ENCODE data around the gene CALCA. TPM values are rescaled to one million over a fixed set of nuclear protein-coding genes. Genes with fewer than 3 reads are reported as not detected.
"Not testable (repeated sequence)": the region's sequence is repeated elsewhere in the genome, so short reads cannot be mapped to it uniquely, and the experiment has no call there.

CALCA gene
- polyA plus RNA-seq = under 1 TPM in 2 of 4 donors, not detected in 2; 0.18 to 0.27 TPM
- long read RNA-seq, donor 1 = 0 reads
- long read RNA-seq, donor 2 = 0 reads
- long read RNA-seq, donor 3, partial matches to known transcripts = 6 of 6 reads
- long read RNA-seq, donor 3, other reads (novel, unspliced or antisense) = 0 of 6 reads
- long read RNA-seq, donor 4 = 0 reads
- long read RNA-seq, donor 5 = 0 reads
- long read RNA-seq, donor 6 = 0 reads
- long read RNA-seq, donor 7 = 0 reads
- long read RNA-seq, donor 8 = 0 reads
- long read RNA-seq, donor 9 = 0 reads
- long read RNA-seq, donor 10, partial matches to known transcripts = 0 of 1 reads
- long read RNA-seq, donor 10, other reads (novel, unspliced or antisense) = 0 of 1 reads

DNA sequence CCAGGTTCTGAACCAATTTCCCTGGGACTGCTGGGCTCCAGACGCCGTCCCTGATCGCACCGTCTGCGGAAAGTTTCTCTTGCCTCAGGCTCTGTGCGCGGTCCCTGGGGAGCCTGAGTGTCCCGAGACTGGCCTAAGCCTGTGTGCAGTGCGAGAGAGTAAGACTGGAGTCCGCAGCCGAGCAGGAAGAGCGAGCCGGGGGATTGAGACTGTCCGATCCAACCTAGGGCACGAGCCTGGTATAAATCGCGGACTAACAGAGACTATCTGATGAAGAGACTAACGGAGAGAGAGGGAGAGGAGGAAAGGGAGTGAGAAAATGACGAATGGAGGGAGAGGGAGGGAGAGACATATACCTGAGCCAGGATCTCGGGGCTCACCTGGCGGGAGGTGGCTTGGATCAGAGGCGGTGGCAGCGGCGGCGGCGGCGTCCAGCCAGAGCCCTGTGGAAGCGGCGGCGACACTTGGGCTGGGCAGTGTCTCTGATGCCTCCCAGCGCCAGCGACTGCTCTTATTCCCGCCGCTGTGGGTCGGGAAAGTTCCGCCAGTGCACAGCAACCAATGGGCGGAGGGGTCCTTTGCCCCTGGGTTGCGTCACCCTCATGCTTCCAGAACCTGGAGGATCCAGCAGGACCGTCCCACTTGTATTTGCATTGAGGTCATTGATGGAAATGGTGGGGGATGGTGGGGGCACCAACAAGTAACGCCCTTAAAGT lies at the start of gene CALCA:
Gene CALCA, minus strand, starts transcription at position 487 of the 716 bp plus-strand sequence. CDS start 1,159 bp downstream, outside the sequence.
- DNase-seq (peak in 1 of 2 donors; percentile 15), FAIRE-seq (no peak)
- Histone ChIP-seq H3K9me3 (ENCODE audit: control insufficient read depth in 2 of 2, insufficient read depth in 1 of 2, low read depth in 1 of 2, low read length in 1 of 2) (no peaks in the 10 kb centered on the region), H3K4me1 (ENCODE audit: control insufficient read depth in 3 of 3, insufficient read depth in 2 of 3, low read depth in 1 of 3, low read length in 2 of 3) (peaks cover 0 to 26% (median 0%) of the 10 kb centered on the region in 3 donors), H3K36me3 (ENCODE audit: control insufficient read depth in 3 of 3, insufficient read depth in 2 of 3, low read depth in 1 of 3, low read length in 3 of 3) (no peaks in the 10 kb centered on the region), H3K27ac (ENCODE audit: low read depth in 1 of 3, low read length in 2 of 3) (no peak within 1 kb of the TSS), H3K27me3 (ENCODE audit: control insufficient read depth in 3 of 3, insufficient read depth in 3 of 3, low read length in 3 of 3) (peaks cover 16 to 70% (median 48%) of the 10 kb centered on the region in 3 donors), H3K4me3 (ENCODE audit: low read depth in 1 of 3, low read length in 3 of 3) (no peak within 1 kb of the TSS)
- 6 to 10% (median 8%) methylated on average over 40 of the region's 40 CpGs for WGBS, 3 donors

DNA sequence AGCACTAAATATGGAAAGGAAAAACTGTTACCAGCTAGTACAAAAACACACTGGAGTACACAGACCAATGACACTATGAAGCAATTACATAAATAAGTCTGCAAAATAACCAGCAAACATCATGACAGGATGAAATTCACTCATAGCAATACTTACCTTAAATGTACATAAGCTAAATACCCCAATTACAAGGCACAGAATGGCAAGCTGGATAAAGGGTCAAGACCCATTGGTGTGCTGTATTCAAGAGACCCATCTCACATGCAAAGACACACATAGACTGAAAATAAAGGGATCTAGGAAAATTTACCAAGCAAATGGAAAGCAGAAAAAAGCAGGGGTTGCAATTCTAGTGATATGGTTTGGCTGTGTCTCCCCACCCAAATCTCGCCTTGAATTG lies 44.0 kb upstream of the CALCA start:
- H3K27me3 ChIP-seq (ENCODE audit: control insufficient read depth in 3 of 3, insufficient read depth in 3 of 3, low read length in 3 of 3) = no peaks in the 10 kb centered on the region
- H3K27ac ChIP-seq (ENCODE audit: low read depth in 1 of 3, low read length in 2 of 3) = no peak overlapping the region
- H3K4me3 ChIP-seq (ENCODE audit: low read depth in 1 of 3, low read length in 3 of 3) = no peak overlapping the region
- no peaks in the 10 kb centered on the region for H3K36me3 ChIP-seq (ENCODE audit: control insufficient read depth in 3 of 3, insufficient read depth in 2 of 3, low read depth in 1 of 3, low read length in 3 of 3)
- no peaks in the 10 kb centered on the region for H3K4me1 ChIP-seq (ENCODE audit: control insufficient read depth in 3 of 3, insufficient read depth in 2 of 3, low read depth in 1 of 3, low read length in 2 of 3)
- H3K9me3 ChIP-seq (ENCODE audit: control insufficient read depth in 2 of 2, insufficient read depth in 1 of 2, low read depth in 1 of 2, low read length in 1 of 2) = peaks cover 0 to 14% of the 10 kb centered on the region in 2 donors
- WGBS, 3 donors = 90 to 99% (median 97%) methylated on average over 1 of the region's 1 CpG
- no peak for FAIRE-seq
- DNase-seq = no peak

DNA sequence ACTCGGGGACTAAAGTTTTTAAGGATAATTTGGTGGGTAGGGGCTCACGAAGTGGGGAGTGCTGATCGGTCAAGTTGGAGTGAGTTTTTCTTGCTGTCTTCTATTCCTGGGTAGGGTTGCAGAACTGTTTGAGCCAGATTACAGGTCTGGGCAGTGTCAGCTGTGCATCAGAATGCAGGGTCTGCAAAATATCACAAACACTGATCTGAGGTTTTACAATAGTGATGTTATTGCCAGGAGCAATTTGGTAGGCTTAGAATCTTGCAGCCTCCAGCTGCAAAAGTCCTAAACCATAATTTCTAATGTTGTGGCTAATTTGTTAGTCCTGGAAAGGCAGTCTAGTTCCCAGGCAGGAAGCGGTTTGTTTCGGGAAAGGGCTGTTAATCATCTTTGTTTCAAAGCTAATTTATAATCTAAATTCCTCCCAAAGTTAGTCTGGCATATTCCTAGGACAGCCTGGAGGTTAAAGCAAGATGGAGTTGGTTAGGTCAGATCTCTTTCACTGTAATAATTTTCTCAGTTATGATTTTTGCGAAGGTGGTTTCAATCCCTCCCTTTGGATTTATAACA lies 39.7 kb upstream of the CALCA start:
- 48 to 61% (median 59%) methylated on average over 6 of the region's 6 CpGs for WGBS, 3 donors
- no peak overlapping the region for H3K27ac ChIP-seq (ENCODE audit: low read depth in 1 of 3, low read length in 2 of 3)
- peaks cover 0 to 8% of the 10 kb centered on the region in 2 donors for H3K9me3 ChIP-seq (ENCODE audit: control insufficient read depth in 2 of 2, insufficient read depth in 1 of 2, low read depth in 1 of 2, low read length in 1 of 2)
- H3K4me1 ChIP-seq (ENCODE audit: control insufficient read depth in 3 of 3, insufficient read depth in 2 of 3, low read depth in 1 of 3, low read length in 2 of 3) = no peaks in the 10 kb centered on the region
- no peaks in the 10 kb centered on the region for H3K36me3 ChIP-seq (ENCODE audit: control insufficient read depth in 3 of 3, insufficient read depth in 2 of 3, low read depth in 1 of 3, low read length in 3 of 3)
- no peak overlapping the region for H3K4me3 ChIP-seq (ENCODE audit: low read depth in 1 of 3, low read length in 3 of 3)
- no peaks in the 10 kb centered on the region for H3K27me3 ChIP-seq (ENCODE audit: control insufficient read depth in 3 of 3, insufficient read depth in 3 of 3, low read length in 3 of 3)
- no peak for FAIRE-seq
- DNase-seq = no peak

GRCh38 chr11:15010865-15011264 lies 38.7 kb upstream of the CALCA start:
- Histone ChIP-seq H3K27me3 (ENCODE audit: control insufficient read depth in 3 of 3, insufficient read depth in 3 of 3, low read length in 3 of 3) (no peaks in the 10 kb centered on the region), H3K4me3 (ENCODE audit: low read depth in 1 of 3, low read length in 3 of 3) (no peak overlapping the region), H3K36me3 (ENCODE audit: control insufficient read depth in 3 of 3, insufficient read depth in 2 of 3, low read depth in 1 of 3, low read length in 3 of 3) (no peaks in the 10 kb centered on the region), H3K4me1 (ENCODE audit: control insufficient read depth in 3 of 3, insufficient read depth in 2 of 3, low read depth in 1 of 3, low read length in 2 of 3) (no peaks in the 10 kb centered on the region), H3K9me3 (ENCODE audit: control insufficient read depth in 2 of 2, insufficient read depth in 1 of 2, low read depth in 1 of 2, low read length in 1 of 2) (peaks cover 0 to 5% of the 10 kb centered on the region in 2 donors), H3K27ac (ENCODE audit: low read depth in 1 of 3, low read length in 2 of 3) (no peak overlapping the region)
- DNase-seq (no peak), FAIRE-seq (no peak)

DNA sequence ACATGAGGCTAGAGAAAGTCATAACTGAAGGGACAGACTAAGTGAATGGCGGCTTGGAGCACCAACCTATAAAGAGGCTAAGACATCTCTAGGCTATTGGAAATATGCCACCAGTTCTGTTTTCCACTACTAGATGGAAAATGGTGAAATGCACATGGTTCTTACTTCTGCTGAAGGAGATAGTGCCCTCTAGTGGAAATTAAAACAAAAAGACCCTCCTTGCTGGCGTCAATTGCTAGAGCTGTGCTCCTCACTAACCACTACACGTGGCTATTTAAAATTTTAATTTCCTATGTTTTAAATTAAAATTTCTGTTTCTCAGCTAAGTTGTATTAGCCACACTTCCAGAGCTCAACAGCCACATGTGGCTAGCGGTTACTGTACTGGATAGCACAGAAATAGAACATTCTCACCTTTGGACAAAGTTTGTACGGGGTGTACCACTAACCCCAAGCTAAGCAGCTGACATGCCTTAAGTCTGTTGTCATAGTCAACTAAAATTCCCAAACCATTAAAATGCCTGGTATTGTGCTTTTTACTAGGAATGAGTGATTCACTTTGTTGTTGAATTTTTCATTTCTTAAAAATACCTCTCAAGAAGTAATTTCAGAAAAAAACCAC lies 34.1 kb upstream of the CALCA start:
- WGBS, 3 donors = 50 to 55% (median 50%) methylated on average over 5 of the region's 5 CpGs
- H3K27me3 ChIP-seq (ENCODE audit: control insufficient read depth in 3 of 3, insufficient read depth in 3 of 3, low read length in 3 of 3) = no peaks in the 10 kb centered on the region
- DNase-seq (peak; percentile 25 to 28), FAIRE-seq (no peak)
- no peaks in the 10 kb centered on the region for H3K9me3 ChIP-seq (ENCODE audit: control insufficient read depth in 2 of 2, insufficient read depth in 1 of 2, low read depth in 1 of 2, low read length in 1 of 2)
- H3K36me3 ChIP-seq (ENCODE audit: control insufficient read depth in 3 of 3, insufficient read depth in 2 of 3, low read depth in 1 of 3, low read length in 3 of 3) = no peaks in the 10 kb centered on the region
- no peak overlapping the region for H3K4me3 ChIP-seq (ENCODE audit: low read depth in 1 of 3, low read length in 3 of 3)
- H3K27ac ChIP-seq (ENCODE audit: low read depth in 1 of 3, low read length in 2 of 3) = no peak overlapping the region
- no peaks in the 10 kb centered on the region for H3K4me1 ChIP-seq (ENCODE audit: control insufficient read depth in 3 of 3, insufficient read depth in 2 of 3, low read depth in 1 of 3, low read length in 2 of 3)

- H3K36me3 ChIP-seq (ENCODE audit: control insufficient read depth in 3 of 3, insufficient read depth in 2 of 3, low read depth in 1 of 3, low read length in 3 of 3); H3K27me3 ChIP-seq (ENCODE audit: control insufficient read depth in 3 of 3, insufficient read depth in 3 of 3, low read length in 3 of 3); H3K4me3 ChIP-seq (ENCODE audit: low read depth in 1 of 3, low read length in 3 of 3); H3K4me1 ChIP-seq (ENCODE audit: control insufficient read depth in 3 of 3, insufficient read depth in 2 of 3, low read depth in 1 of 3, low read length in 2 of 3); FAIRE-seq; DNase-seq; H3K27ac ChIP-seq (ENCODE audit: low read depth in 1 of 3, low read length in 2 of 3); H3K9me3 ChIP-seq (ENCODE audit: control insufficient read depth in 2 of 2, insufficient read depth in 1 of 2, low read depth in 1 of 2, low read length in 1 of 2): not testable (repeated sequence)
- WGBS, 3 donors = 49 to 62% (median 50%) methylated on average over 3 of the region's 3 CpGs
These were observed 16.0 kb upstream of the CALCA start for GRCh38 chr11:14988133-14988532.

DNA sequence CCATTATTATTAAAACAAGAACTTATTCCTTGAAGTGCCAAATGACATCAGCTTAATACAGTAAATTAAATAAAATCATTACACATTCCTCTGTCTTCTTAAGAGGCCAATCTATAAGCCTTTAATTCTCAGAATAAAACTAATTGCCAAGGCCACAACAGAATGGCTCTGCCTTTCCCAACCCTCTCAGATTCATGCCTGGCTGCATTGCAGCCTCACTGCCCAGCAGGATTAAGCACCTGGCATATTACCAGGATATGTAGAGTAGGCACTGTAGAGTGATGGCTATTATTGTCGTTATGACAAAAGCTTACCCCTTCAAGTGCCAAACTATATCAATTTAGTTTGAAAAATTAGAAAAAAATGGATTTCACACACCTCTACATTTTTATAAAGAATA lies 9.4 kb upstream of the CALCA start:
- Histone ChIP-seq H3K4me1 (ENCODE audit: control insufficient read depth in 3 of 3, insufficient read depth in 2 of 3, low read depth in 1 of 3, low read length in 2 of 3) (no peaks in the 10 kb centered on the region), H3K27ac (ENCODE audit: low read depth in 1 of 3, low read length in 2 of 3) (no peak overlapping the region), H3K36me3 (ENCODE audit: control insufficient read depth in 3 of 3, insufficient read depth in 2 of 3, low read depth in 1 of 3, low read length in 3 of 3) (no peaks in the 10 kb centered on the region), H3K9me3 (ENCODE audit: control insufficient read depth in 2 of 2, insufficient read depth in 1 of 2, low read depth in 1 of 2, low read length in 1 of 2) (no peaks in the 10 kb centered on the region), H3K27me3 (ENCODE audit: control insufficient read depth in 3 of 3, insufficient read depth in 3 of 3, low read length in 3 of 3) (peaks cover 0 to 5% (median 5%) of the 10 kb centered on the region in 3 donors), H3K4me3 (ENCODE audit: low read depth in 1 of 3, low read length in 3 of 3) (no peak overlapping the region)
- no peak for FAIRE-seq
- DNase-seq = no peak
- 43 to 83% (median 79%) methylated on average over 1 of the region's 1 CpG for WGBS, 3 donors

GRCh38 chr11:14980854-14981253 lies 8.7 kb upstream of the CALCA start:
- peaks cover 0 to 12% (median 7%) of the 10 kb centered on the region in 3 donors for H3K27me3 ChIP-seq (ENCODE audit: control insufficient read depth in 3 of 3, insufficient read depth in 3 of 3, low read length in 3 of 3)
- no peaks in the 10 kb centered on the region for H3K4me1 ChIP-seq (ENCODE audit: control insufficient read depth in 3 of 3, insufficient read depth in 2 of 3, low read depth in 1 of 3, low read length in 2 of 3)
- no peak for DNase-seq
- no peaks in the 10 kb centered on the region for H3K36me3 ChIP-seq (ENCODE audit: control insufficient read depth in 3 of 3, insufficient read depth in 2 of 3, low read depth in 1 of 3, low read length in 3 of 3)
- 74 to 77% (median 77%) methylated on average over 3 of the region's 3 CpGs for WGBS, 3 donors
- no peak overlapping the region for H3K27ac ChIP-seq (ENCODE audit: low read depth in 1 of 3, low read length in 2 of 3)
- no peak overlapping the region for H3K4me3 ChIP-seq (ENCODE audit: low read depth in 1 of 3, low read length in 3 of 3)
- FAIRE-seq = no peak
- no peaks in the 10 kb centered on the region for H3K9me3 ChIP-seq (ENCODE audit: control insufficient read depth in 2 of 2, insufficient read depth in 1 of 2, low read depth in 1 of 2, low read length in 1 of 2)

Data from small intestine (tissue), 16 donors.